Ecto neural progenitor cell (in vitro differentiated cells): Measurements from ENCODE around the gene NIP7.

ENCODE experiments used
- DNase-seq: peaks from one replicate; pipeline ENCODE4 v3.0.0-alpha.2; 2018; ENCODE audit warnings: low spot score

NIP7 gene

DNA sequence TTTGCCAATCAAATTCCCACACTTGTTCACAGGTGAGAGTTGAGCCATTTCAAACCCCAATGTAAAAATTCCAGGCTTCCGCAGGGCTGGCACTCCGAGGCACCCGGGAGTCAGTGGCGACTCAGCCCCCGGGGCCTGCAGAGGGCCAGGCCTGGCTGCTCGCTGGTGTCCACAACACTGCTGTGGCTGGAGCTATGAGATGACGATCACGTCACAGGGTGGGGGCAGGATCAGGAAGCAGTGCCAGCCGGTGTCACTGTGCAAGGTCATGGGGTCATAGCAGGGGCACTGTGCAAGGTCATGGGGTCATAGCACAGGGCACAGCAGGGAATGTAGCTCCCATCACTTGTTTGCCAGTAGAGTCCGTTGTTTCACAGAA lies 20.7 kb upstream of the NIP7 start:
- no peak for DNase-seq

GRCh38 chr16:69319381-69319780 lies 20.2 kb upstream of the NIP7 start:
- no peak for DNase-seq

DNA sequence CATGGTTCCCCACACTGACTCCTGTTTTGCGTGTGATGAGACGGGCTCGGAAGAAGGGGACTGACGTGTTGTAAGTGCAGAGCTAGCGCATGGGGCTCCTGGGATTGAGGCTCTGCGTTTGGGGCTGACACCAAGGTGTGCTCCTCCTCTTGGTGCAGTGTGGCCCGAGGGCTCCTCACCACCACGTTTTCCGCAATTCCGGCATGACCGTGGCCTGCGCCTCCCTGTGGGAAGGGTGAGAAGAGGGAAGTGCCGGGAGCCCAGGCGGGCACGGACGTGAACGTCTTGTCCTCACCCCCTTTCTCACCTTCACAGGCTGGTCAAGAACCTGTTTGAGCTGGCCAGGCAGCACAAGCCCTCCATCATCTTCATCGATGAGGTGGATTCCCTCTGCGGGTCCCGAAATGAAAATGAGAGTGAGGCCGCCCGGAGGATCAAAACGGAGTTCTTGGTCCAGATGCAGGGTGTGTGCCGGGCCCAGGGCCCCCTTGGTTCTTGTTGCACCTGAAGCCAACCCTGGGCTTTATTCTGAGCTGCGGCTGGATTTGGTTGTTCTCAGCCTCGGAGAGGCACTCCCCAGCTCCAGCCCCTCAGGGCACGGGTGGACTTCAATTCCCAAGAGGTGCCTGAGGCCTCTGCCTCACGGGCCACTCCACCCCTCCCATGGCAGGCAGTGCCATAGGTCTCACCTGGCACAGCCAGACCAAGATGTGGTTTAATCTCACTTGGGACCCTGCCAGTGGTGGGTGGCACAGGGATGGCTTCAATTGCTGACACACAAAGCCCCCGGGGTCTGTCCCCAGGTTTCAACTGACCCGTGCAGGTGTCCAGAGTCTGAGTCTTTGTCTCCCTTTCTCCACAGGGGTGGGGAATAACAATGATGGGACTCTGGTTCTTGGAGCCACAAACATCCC lies 19.5 kb upstream of the NIP7 start:
- no peak for DNase-seq

DNA sequence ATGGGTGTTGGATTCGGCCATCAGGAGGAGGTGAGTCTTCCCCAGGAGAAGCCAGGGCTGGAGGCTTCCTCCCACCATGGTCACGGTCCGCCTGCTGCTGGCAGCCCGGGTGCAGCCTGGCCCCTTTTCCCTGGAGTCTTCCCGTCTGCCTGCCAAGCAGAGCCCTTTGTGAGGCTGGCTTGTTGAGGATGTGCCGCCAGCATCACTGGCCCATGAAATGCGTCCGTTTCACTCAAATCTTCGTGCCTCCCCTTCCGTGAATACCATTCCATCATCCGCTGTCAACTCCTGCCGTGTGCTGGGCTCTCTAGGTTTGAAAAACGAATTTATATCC lies 18.9 kb upstream of the NIP7 start:
- DNase-seq: no peak

DNA sequence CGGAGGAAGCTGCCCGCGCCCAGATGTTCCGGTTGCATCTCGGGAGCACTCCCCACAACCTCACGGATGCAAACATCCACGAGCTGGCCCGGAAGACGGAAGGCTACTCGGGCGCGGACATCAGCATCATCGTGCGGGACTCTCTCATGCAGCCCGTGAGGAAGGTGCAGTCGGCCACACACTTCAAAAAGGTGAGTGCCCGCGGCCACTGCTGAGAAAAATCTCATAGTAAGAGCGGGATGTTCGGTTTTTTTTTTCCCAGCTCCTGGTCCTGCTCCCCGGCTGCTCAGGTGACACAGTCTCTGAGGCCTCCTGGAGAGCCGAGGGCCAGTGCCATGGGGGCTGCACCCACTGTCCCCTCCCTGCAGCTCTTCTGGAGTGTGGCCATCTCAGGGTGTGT lies 18.5 kb upstream of the NIP7 start:
- no peak for DNase-seq

GRCh38 chr16:69322343-69322742 lies 17.2 kb upstream of the NIP7 start:
- no peak for DNase-seq

DNA sequence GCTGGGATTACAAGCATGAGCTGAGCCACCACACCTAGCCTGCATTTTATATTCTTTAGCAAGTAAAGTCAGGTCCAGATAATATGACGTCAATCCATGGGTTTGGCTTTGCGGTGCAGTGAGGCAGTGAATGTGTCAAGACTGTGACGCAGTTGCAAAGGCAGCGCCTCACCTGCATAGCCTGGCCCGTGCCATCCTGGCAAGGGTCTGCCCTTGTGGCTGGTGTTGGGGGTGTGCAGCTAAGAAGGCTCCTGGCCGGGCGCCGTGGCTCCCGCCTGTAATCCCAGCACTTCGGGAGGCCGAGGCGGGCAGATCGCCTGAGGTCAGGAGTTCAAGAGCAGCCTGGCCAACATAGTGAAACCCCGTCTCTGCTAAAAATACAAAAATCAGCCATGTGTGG lies 16.2 kb upstream of the NIP7 start:
- DNase-seq: no peak

DNA sequence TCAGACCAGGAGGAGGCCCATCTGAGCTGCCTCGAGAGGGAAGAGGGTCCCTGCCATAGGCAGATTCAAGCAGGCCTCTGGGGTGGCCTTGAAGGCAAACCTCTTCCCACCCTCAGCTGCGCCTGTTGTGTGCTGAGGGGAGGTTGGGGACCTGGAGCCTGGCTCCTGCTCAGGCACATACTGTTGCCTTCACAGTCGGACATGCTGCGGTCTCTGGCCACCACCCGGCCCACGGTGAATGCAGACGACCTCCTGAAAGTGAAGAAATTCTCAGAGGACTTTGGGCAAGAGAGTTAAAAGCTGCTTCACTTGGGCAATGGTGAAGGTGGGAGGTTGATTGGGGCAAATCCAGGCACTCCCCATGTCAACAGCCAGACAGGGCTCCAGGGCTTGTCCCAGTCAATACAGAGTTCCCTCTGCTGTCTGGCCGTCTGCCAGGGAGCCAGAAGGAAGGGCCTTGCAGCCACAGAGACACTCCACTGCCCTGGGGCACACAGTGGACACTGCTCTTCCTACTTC lies 15.5 kb upstream of the NIP7 start:
- DNase-seq: no peak

DNA sequence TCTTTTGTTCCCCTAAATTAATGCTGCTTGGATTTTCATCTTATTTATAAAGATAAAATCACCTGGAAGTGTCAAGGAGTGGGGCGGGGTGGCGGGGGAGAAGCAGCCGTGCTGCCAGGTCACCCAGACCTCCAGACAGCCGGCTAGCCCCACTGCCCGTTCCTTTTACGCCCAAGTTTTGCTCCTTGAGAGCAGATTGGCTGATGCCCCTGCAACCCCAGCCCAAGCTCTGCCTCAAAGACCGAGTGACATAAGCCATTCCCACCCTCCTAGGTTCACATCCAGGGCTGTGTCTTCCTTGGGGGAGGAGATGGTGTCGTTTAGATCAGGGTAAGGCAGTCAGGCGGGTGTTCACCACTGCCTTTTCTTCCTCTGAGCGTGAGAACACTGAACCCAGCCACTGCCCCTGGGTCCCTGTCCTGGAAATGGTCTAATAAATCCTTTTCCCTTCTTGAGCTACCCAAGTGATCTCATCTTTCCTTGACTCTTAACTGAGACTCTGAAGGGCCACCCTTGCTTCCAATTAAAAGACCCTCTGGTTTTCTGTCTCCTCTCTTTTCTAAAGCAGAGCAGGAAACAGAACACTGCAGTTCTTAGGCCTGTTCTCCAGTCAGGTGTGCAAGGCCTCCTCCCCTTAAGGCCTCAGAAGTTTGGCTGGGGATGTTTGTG lies 14.9 kb upstream of the NIP7 start:
- no peak for DNase-seq

GRCh38 chr16:69325784-69326171 lies 13.8 kb upstream of the NIP7 start:
- no peak for DNase-seq

- DNase-seq: no peak
Measured at GRCh38 chr16:69326172-69326873, 13.2 kb upstream of the NIP7 start.

- DNase-seq: no peak
Measured at GRCh38 chr16:69327585-69328310, 11.8 kb upstream of the NIP7 start.

DNA sequence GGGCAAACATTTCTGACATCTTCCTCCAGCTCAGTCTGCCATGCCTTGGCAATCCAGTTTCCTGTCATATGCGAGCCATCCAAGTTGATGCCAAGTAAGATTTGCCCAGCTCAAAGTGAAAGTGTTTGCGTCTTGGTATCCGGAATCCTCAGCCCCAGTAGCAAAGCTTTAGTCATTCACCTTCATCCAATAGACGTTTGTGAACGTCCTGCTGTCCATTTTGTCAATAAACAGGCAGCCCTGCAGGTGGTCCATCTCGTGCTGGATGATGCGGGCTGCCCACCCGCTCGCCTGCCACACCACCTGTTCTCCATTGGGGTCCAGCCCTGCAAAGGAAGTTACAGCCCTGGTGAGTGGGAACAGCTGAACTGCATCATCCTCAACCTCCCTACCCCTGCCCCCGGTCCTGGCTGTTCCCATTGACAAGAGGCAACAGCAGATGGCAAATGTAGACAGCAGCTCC lies 10.7 kb upstream of the NIP7 start:
- no peak for DNase-seq

GRCh38 chr16:69329369-69330285 lies 9.9 kb upstream of the NIP7 start:
- DNase-seq: no peak

DNA sequence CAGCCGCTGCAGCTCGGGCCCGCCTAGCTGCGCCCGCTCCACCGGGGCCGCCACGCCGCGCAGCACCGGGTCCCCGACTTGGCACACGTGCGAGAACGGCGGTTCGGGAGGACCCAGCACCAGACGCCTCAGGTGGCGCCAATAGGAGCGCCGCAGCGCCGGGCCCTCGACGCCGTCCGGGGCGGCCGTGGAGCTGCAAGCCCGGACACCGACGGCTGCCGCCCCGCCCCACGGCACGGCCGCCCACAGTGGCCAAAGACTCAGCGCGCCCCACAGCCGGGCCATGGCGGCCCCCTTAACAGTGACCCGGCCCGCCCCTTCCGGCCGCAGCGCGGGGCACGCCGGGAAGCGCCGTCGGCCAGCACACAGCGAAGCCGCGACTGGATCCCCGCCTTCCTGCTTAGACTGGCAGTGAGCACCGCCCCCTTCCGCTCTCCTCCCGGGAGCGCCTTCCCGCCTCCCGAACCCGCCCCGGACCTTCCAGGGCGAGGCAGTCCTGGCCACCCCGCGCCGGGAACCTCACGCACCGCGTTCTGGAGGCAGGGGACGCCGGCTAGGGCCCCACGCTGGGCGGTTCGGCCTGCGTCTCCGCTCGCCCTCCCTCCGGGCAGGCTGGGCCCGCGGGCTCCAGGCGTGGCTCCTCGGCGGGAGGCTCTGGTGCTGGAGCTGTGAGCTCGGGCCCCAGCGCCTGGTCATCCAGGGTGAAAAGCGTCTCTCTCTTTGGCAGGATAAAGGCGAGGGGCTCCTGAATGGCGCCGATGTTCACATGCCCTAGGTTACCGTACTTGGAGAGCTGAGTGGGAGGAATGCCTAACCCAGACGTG lies 9.1 kb upstream of the NIP7 start, which contains the start of gene PDF:
Gene PDF, minus strand, starts transcription at position 303 of the 824 bp plus-strand sequence. Its CDS starts 18 bp downstream, at position 285.
- peak; percentile 95 for DNase-seq

- DNase-seq: no peak
Measured at GRCh38 chr16:69334696-69335095, 4.9 kb upstream of the NIP7 start.

- no peak for DNase-seq
Measured at GRCh38 chr16:69338557-69339288, 849 bp upstream of the NIP7 start.

DNA sequence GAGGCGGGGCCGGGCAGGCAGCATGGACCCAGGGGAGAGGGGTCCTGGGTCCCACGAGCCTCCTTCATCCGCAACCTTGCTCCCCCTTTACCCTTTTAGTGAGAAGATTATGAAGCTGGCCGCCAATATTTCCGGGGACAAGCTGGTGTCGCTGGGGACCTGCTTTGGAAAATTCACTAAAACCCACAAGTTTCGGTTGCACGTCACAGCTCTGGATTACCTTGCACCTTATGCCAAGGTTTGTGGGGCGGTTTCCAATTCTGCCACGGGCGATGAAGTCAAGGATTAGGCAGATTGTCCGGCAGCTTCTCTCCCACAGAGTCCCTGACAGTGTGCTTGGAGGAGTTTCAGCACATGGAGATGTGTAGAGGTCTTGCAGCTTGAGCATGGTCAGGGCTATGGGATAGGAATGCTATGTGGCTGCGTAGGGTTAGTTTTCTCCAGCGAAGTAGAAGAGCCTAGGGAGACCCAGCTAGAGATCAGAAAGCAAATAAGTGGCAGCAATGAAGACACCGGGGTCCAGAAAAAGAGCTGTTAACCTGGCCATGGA lies 598 bp downstream of the NIP7 start:
- no peak for DNase-seq

DNA sequence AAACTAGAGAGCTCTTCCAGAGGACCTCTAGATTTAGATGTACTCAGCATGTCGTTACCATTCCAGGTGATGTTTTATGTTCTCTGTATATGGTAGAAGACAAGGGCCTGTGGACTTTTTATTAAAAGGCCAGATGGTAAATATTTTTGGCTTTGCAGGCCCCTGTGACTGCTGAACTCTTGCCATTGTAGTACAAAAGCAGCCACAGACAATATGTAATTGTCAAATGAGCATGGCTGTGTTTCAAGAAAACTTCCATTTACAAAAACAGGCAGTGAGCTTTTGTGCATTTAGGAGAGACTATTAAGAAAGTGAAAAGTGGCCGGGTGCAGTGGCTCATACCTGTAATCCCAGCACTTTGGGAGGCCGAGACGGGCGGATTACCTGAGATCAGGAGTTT lies 4.6 kb downstream of the NIP7 start:
- DNase-seq: no peak
